ENCODE measurements around the gene CD86. TPM values are rescaled to one million over a fixed set of nuclear protein-coding genes. Genes with fewer than 3 reads are reported as not detected.

CD86 gene
- total RNA-seq, 1 donor from 2014 or later, result not detected

- H3K4me3 ChIP-seq, result no peak overlapping the region
- no peak for TF ChIP-seq CTCF (IDR thresholded peaks at IDR 0.05)
- H3K4me1 ChIP-seq, result no peaks in the 10 kb centered on the region
- intact Hi-C loops (cut with DNase I), result no loop called here
- no peak for DNase-seq (ENCODE audit: low spot score in 2 of 2)
- no peaks in the 10 kb centered on the region for H3K9me3 ChIP-seq
- no peak overlapping the region for H3K27ac ChIP-seq
- no peaks in the 10 kb centered on the region for H3K36me3 ChIP-seq
- H3K27me3 ChIP-seq, result no peaks in the 10 kb centered on the region
These were observed 24.5 kb downstream of the CD86 start for GRCh38 chr3:122079524-122080206.

- H3K4me3 ChIP-seq, result no peak overlapping the region
- no peaks in the 10 kb centered on the region for H3K9me3 ChIP-seq
- H3K36me3 ChIP-seq, result no peaks in the 10 kb centered on the region
- intact Hi-C loops (cut with DNase I), result no loop called here
- no peaks in the 10 kb centered on the region for H3K27me3 ChIP-seq
- no peak overlapping the region for H3K27ac ChIP-seq
- no peak for TF ChIP-seq CTCF (IDR thresholded peaks at IDR 0.05)
- DNase-seq (ENCODE audit: low spot score in 2 of 2), result no peak
- no peaks in the 10 kb centered on the region for H3K4me1 ChIP-seq
These were observed 25.0 kb downstream of the CD86 start for GRCh38 chr3:122080207-122080587.

GRCh38 chr3:122081543-122082247, 26.5 kb downstream of the CD86 start:
- H3K27me3 ChIP-seq, result no peaks in the 10 kb centered on the region
- intact Hi-C loops (cut with DNase I), result no loop called here
- no peak for TF ChIP-seq CTCF (IDR thresholded peaks at IDR 0.05)
- DNase-seq (ENCODE audit: low spot score in 2 of 2), result no peak
- H3K36me3 ChIP-seq, result no peaks in the 10 kb centered on the region
- no peaks in the 10 kb centered on the region for H3K9me3 ChIP-seq
- H3K27ac ChIP-seq, result no peak overlapping the region
- no peaks in the 10 kb centered on the region for H3K4me1 ChIP-seq
- H3K4me3 ChIP-seq, result no peak overlapping the region

GRCh38 chr3:122082357-122082756, 27.2 kb downstream of the CD86 start:
- intact Hi-C loops (cut with DNase I), result no loop called here
- no peak overlapping the region for H3K27ac ChIP-seq
- DNase-seq (ENCODE audit: low spot score in 2 of 2), result no peak
- no peaks in the 10 kb centered on the region for H3K36me3 ChIP-seq
- TF ChIP-seq CTCF (IDR thresholded peaks at IDR 0.05), result no peak
- H3K4me1 ChIP-seq, result no peaks in the 10 kb centered on the region
- no peaks in the 10 kb centered on the region for H3K9me3 ChIP-seq
- no peaks in the 10 kb centered on the region for H3K27me3 ChIP-seq
- H3K4me3 ChIP-seq, result no peak overlapping the region

- no peaks in the 10 kb centered on the region for H3K36me3 ChIP-seq
- no peaks in the 10 kb centered on the region for H3K27me3 ChIP-seq
- intact Hi-C loops (cut with DNase I), result no loop called here
- H3K4me1 ChIP-seq, result no peaks in the 10 kb centered on the region
- TF ChIP-seq CTCF (IDR thresholded peaks at IDR 0.05), result no peak
- H3K27ac ChIP-seq, result no peak overlapping the region
- no peak for DNase-seq (ENCODE audit: low spot score in 2 of 2)
- H3K4me3 ChIP-seq, result no peak overlapping the region
- H3K9me3 ChIP-seq, result no peaks in the 10 kb centered on the region
These were observed 29.6 kb downstream of the CD86 start for GRCh38 chr3:122084799-122085198.

Data from ascending aorta (tissue), 2 donors.